Keratinocyte (primary cell): ENCODE results near the gene ANG. TPM values are rescaled to one million over a fixed set of nuclear protein-coding genes. Genes with fewer than 3 reads are reported as not detected.

Experiments used
- DNase-seq: peaks from one replicate; pipeline ENCODE4 v3.0.0-alpha.2; 2011; ENCODE audit warnings: low read depth, missing footprints, low spot score
- FAIRE-seq: peaks from 2 replicates; lab custom pipeline; 2011; peaks lifted over from hg19 to GRCh38; lab: Jason Lieb, UNC
- H2AFZ ChIP-seq: 2 replicates; pipeline ENCODE4 v1.6.0; 2012; ENCODE audit warnings: low read length, control low read depth, inconsistent platforms; ENCODE audit not compliant: control insufficient read depth
- H3K27ac ChIP-seq: 2 replicates; pipeline ENCODE4 v1.5.1; 2011; ENCODE audit warnings: low read length; ENCODE audit not compliant: control insufficient read depth, insufficient read depth
- H3K27me3 ChIP-seq: 3 replicates; pipeline ENCODE4 v1.6.0; 2011; ENCODE audit warnings: low read length; ENCODE audit not compliant: control insufficient read depth, insufficient read depth; ENCODE audit errors: extremely low read depth
- H3K36me3 ChIP-seq, 2 experiments: 2 replicates in 1 of 2; 3 replicates in 1 of 2; pipeline ENCODE4 v1.5.1; 2011; ENCODE audit warnings: low read length in 2 of 2, mild to moderate bottlenecking in 1 of 2; ENCODE audit not compliant: control insufficient read depth in 2 of 2, insufficient read depth in 2 of 2; ENCODE audit errors: extremely low read depth in 1 of 2
- H3K4me1 ChIP-seq: 3 replicates; pipeline ENCODE4 v1.5.1; 2011; ENCODE audit warnings: low read length; ENCODE audit not compliant: control insufficient read depth, insufficient read depth; ENCODE audit errors: extremely low read depth
- H3K4me2 ChIP-seq: 3 replicates; pipeline ENCODE4 v1.6.0; 2011; ENCODE audit warnings: low read depth, low read length; ENCODE audit not compliant: control insufficient read depth, insufficient read depth; ENCODE audit errors: extremely low read depth
- H3K4me3 ChIP-seq, 3 experiments: fragments of 200-600 bp in 1 of 3; sonication (generic) in 1 of 3; 2 replicates in 2 of 3; 3 replicates in 1 of 3; pipeline ENCODE4 v1.5.1; 2011 to 2016; ENCODE audit warnings: low read length in 3 of 3, mild to moderate bottlenecking in 3 of 3, control low read depth in 2 of 3, inconsistent platforms in 1 of 3, low read depth in 1 of 3, mixed read lengths in 1 of 3, mixed run types in 1 of 3, moderate library complexity in 1 of 3; ENCODE audit not compliant: control insufficient read depth in 2 of 3, insufficient read depth in 2 of 3; ENCODE audit errors: extremely low read depth in 1 of 3
- H3K79me2 ChIP-seq: 2 replicates; pipeline ENCODE4 v1.6.0; 2012; ENCODE audit warnings: low read length; ENCODE audit not compliant: control insufficient read depth, insufficient read depth
- H3K9ac ChIP-seq: 3 replicates; pipeline ENCODE4 v1.6.0; 2011; ENCODE audit warnings: low read length; ENCODE audit not compliant: control insufficient read depth, insufficient read depth; ENCODE audit errors: extremely low read depth
- H3K9me1 ChIP-seq: 3 replicates; pipeline ENCODE4 v1.6.0; 2011; ENCODE audit warnings: low read length; ENCODE audit not compliant: control insufficient read depth, insufficient read depth; ENCODE audit errors: extremely low read depth
- H3K9me3 ChIP-seq: 2 replicates; pipeline ENCODE4 v1.5.1; 2012; ENCODE audit warnings: low read depth, low read length; ENCODE audit not compliant: control insufficient read depth
- H4K20me1 ChIP-seq: 3 replicates; pipeline ENCODE4 v1.6.0; 2011; ENCODE audit warnings: low read length; ENCODE audit not compliant: control insufficient read depth, insufficient read depth; ENCODE audit errors: extremely low read depth
- CTCF ChIP-seq, 3 experiments: IDR thresholded peaks in 1 of 3; conservative IDR thresholded peaks in 1 of 3; optimal IDR thresholded peaks in 1 of 3; 2 replicates in 2 of 3; 3 replicates in 1 of 3; pipeline versions ENCODE3 to v1.5.1; 2011; ENCODE audit warnings: low read length in 3 of 3, mild to moderate bottlenecking in 3 of 3, moderate library complexity in 2 of 3, control low read depth in 1 of 3, inconsistent platforms in 1 of 3; ENCODE audit not compliant: insufficient read depth in 2 of 3; ENCODE audit errors: extremely low read depth in 1 of 3
- EZH2 ChIP-seq: IDR thresholded peaks from one replicate; pipeline ENCODE4 v1.6.1; 2012; ENCODE audit warnings: inconsistent platforms, mild to moderate bottlenecking, low read length, moderate library complexity
- dilution Hi-C: fragments of 300-500 bp; cut with MboI; formaldehyde crosslinking; loops from one replicate; pipeline ENCODE4 v1.7.0; 2020; ENCODE audit warnings: low sequenced_read_pairs; ENCODE audit not compliant: extremely low pct_ligation_motif_present
- polyA plus RNA-seq, 5 experiments: library from polyadenylated mRNA; depleted of rRNA in 3 of 5; stranded (reverse) in 3 of 5; stranded (forward) in 1 of 5; unstranded in 1 of 5; fragments of >200 nt; gene quantifications; 1 replicate in 1 of 5; 2 replicates in 3 of 5; 3 replicates in 1 of 5; pipeline versions ENCODE4 v1.2.1 to v1.2.3, GENCODE V29; 2011 to 2012; ENCODE audit warnings: missing spikeins in 2 of 5, low read depth in 1 of 5, low replicate concordance in 1 of 5

Gene ANG
- polyA plus RNA-seq, 1 donor (not counting 4 experiments of a cell fraction or from before 2014, with no cell fraction given): 4.0 TPM

GRCh38 chr14:20667957-20668356, 20.6 kb upstream of the ANG start:
- no peak overlapping the region for H3K27ac ChIP-seq
- no peaks in the 10 kb centered on the region for H3K79me2 ChIP-seq
- no peak overlapping the region for H2AFZ ChIP-seq
- no peak overlapping the region for H3K4me3 ChIP-seq
- FAIRE-seq (no peak), DNase-seq (no peak)
- no peaks in the 10 kb centered on the region for H3K4me1 ChIP-seq
- dilution Hi-C loops: no loop called here
- H3K9me1 ChIP-seq: no peaks in the 10 kb centered on the region
- TF ChIP-seq EZH2 (no peak), CTCF (optimal IDR thresholded peaks at IDR 0.05 in 1 of 3, IDR thresholded peaks at IDR 0.05 in 1 of 3, conservative IDR thresholded peaks at IDR 0.05 in 1 of 3; ENCODE audit: extremely low read depth in 1 of 3, insufficient read depth in 2 of 3, low read length in 3 of 3) (no peak)
- H3K9ac ChIP-seq: no peak overlapping the region
- no peaks in the 10 kb centered on the region for H3K9me3 ChIP-seq
- no peaks in the 10 kb centered on the region for H3K36me3 ChIP-seq
- no peaks in the 10 kb centered on the region for H3K27me3 ChIP-seq
- no peak overlapping the region for H3K4me2 ChIP-seq
- no peaks in the 10 kb centered on the region for H4K20me1 ChIP-seq

- DNase-seq (no peak), FAIRE-seq (no peak)
- H3K9me1 ChIP-seq: no peaks in the 10 kb centered on the region
- dilution Hi-C loops: no loop called here
- no peaks in the 10 kb centered on the region for H3K27me3 ChIP-seq
- H3K9me3 ChIP-seq: no peaks in the 10 kb centered on the region
- H3K4me2 ChIP-seq: no peak overlapping the region
- H3K9ac ChIP-seq: no peak overlapping the region
- H2AFZ ChIP-seq: no peak overlapping the region
- no peaks in the 10 kb centered on the region for H3K79me2 ChIP-seq
- H3K27ac ChIP-seq: no peak overlapping the region
- TF ChIP-seq EZH2 (no peak), CTCF (optimal IDR thresholded peaks at IDR 0.05 in 1 of 3, IDR thresholded peaks at IDR 0.05 in 1 of 3, conservative IDR thresholded peaks at IDR 0.05 in 1 of 3; ENCODE audit: extremely low read depth in 1 of 3, insufficient read depth in 2 of 3, low read length in 3 of 3) (no peak)
- H3K4me1 ChIP-seq: no peaks in the 10 kb centered on the region
- H4K20me1 ChIP-seq: no peaks in the 10 kb centered on the region
- H3K36me3 ChIP-seq: no peaks in the 10 kb centered on the region
- no peak overlapping the region for H3K4me3 ChIP-seq
Observed at GRCh38 chr14:20668969-20669368, 19.6 kb upstream of the ANG start.
